Measurements from ENCODE around the gene BABAM1.

GRCh38 chr19:17318966-17319365 lies 51.7 kb downstream of the BABAM1 start:
- TF ChIP-seq CTCF (optimal IDR thresholded peaks at IDR 0.05 in 1 of 3, IDR thresholded peaks at IDR 0.05 in 1 of 3, conservative IDR thresholded peaks at IDR 0.05 in 1 of 3; ENCODE audit: extremely low read depth in 1 of 3, insufficient read depth in 2 of 3, low read length in 3 of 3) (no peak), EZH2 (IDR thresholded peaks at IDR 0.05; ENCODE audit: low read length) (no peak)

Measured in keratinocyte (primary cell).